Activated naive CD8-positive, alpha-beta T cell treated with anti-CD3 and anti-CD28 coated beads for 36 hours (primary cell): ENCODE results near the gene MBOAT7. TPM values are rescaled to one million over a fixed set of nuclear protein-coding genes. Genes with fewer than 3 reads are reported as not detected.
"Not testable (repeated sequence)": the region's sequence is repeated elsewhere in the genome, so short reads cannot be mapped to it uniquely, and the experiment has no call there.

Experiments
- DNase-seq: peaks from one replicate; pipeline ENCODE4 v3.0.0; 2021
- H3K27ac Mint-ChIP-seq: one replicate; pipeline ENCODE4 v1.8.0; 2022; ENCODE audit warnings: mild to moderate bottlenecking, moderate library complexity, mixed read lengths
- H3K27me3 Mint-ChIP-seq: one replicate; pipeline ENCODE4 v1.8.0; 2022; ENCODE audit warnings: mild to moderate bottlenecking, mixed read lengths
- H3K36me3 Mint-ChIP-seq: one replicate; pipeline ENCODE4 v1.8.0; 2021; ENCODE audit warnings: mild to moderate bottlenecking, mixed read lengths
- H3K4me1 Mint-ChIP-seq: one replicate; pipeline ENCODE4 v1.8.0; 2021; ENCODE audit warnings: mixed read lengths
- H3K4me3 Mint-ChIP-seq: one replicate; pipeline ENCODE4 v1.8.0; 2022; ENCODE audit warnings: mild to moderate bottlenecking, moderate library complexity, mixed read lengths
- H3K9me3 Mint-ChIP-seq: one replicate; pipeline ENCODE4 v1.8.0; 2022; ENCODE audit warnings: mixed read lengths
- total RNA-seq, 2 experiments: library from RNA; stranded (reverse); gene quantifications; one replicate each; pipeline ENCODE4 v1.2.3, GENCODE V29; 2021

MBOAT7 gene
- total RNA-seq, 2 experiments from 2014 or later, result 57.0 to 57.1 TPM

DNA sequence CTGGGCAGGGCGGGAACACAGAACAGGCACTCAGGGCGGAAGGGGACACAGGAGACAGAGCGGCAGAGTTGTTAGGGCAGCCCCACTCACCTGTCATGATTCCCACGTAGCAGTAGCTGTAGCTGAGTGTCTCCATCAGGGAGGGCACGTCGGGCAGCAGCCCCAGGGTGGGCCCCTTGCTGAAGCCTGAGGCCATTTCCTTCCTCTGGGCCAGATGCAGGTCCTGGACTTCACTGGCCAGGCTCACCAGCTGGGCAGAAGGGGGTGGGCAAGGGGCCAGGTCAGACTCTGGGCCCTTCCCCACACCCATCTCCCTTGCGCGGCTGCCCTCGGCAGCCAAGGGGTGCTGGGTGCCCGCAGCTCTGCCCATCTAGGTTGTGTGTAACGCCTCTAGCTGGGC, 5.9 kb downstream of the MBOAT7 start:
- no peak overlapping the region for H3K4me3 Mint-ChIP-seq

DNA sequence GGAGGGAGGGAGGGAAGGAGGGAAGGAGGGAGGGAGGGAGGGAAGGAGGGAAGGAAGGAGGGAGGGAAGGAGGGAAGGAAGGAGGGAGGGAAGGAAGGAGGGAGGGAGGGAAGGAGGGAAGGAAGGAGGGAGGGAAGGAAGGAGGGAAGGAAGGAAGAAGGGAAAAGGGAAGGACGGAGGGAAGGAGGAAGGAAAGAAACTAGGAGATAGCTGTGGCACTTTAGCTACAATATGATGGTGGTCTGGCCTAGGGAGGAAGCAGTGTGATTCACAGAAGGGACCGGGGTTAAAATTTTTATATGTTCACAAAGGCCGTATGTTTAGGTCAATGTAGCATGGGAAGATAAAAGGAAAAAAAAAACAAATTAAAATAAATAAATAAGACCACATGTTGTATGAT, 7.5 kb downstream of the MBOAT7 start:
- not testable (repeated sequence) for H3K4me1 Mint-ChIP-seq, H3K4me3 Mint-ChIP-seq, H3K27ac Mint-ChIP-seq, H3K27me3 Mint-ChIP-seq, H3K9me3 Mint-ChIP-seq, DNase-seq
- peaks cover 22% of the 10 kb centered on the region for H3K36me3 Mint-ChIP-seq

More for the DNA sequence above, 5.9 kb downstream of the MBOAT7 start:
- Mint-ChIP-seq H3K27me3 (no peaks in the 10 kb centered on the region), H3K9me3 (no peaks in the 10 kb centered on the region), H3K4me1 (peaks cover 9% of the 10 kb centered on the region), H3K36me3 (peaks cover 20% of the 10 kb centered on the region), H3K27ac (no peak overlapping the region)
- no peak for DNase-seq

DNA sequence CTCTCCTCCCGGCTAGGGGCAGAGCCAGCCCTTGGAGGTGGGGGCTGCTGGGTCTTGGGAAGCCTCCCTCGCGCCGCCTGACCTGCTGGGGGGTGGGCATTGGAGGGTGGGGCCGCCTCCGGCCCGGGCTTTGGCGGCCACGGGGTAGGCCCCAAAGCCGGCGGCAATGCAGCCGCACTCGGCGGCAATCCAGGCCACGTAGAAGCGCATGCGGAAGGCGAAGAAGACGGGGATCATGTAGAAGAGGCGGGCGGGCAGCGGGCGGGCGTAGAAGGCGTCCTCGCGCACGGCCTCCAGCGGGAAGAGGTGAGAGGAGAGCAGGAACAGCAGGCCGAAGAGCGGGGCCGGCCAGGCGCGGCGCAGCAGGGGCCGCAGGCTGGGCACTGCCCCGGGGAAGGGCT, 8.7 kb downstream of the MBOAT7 start:
- Mint-ChIP-seq H3K4me1 (no peaks in the 10 kb centered on the region), H3K4me3 (no peak overlapping the region), H3K27me3 (no peaks in the 10 kb centered on the region), H3K36me3 (peaks cover 17% of the 10 kb centered on the region), H3K27ac (no peak overlapping the region), H3K9me3 (no peaks in the 10 kb centered on the region)
- DNase-seq, result no peak

DNA sequence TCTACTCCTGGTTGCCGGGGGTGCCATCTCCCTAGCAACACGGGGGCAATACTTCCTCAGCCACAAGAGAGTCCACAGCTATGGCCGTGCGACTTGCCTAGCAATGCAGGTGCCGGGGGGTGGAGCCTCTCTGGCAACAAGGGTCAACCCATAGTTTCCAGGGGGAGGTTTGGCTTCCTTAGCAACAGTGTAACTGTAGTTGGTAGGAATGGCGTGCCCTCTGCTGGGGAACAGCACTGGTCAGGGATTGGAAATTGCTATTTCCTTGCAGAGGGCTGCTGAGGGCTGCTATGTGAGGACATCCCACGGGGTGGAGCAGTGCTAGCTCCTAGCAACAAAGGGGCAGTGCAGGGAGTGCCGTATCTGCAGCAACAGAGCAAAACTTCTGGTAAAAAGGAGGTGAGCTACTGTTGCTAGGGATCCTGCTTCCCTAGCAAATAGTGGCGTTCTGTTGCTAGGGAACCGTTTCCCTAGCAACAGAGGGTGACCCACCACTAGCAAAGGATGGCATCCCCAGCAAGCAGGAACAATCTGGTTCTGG, 9.4 kb downstream of the MBOAT7 start:
- Mint-ChIP-seq H3K27me3 (no peaks in the 10 kb centered on the region), H3K36me3 (peaks cover 24% of the 10 kb centered on the region), H3K4me3 (no peak overlapping the region), H3K9me3 (no peaks in the 10 kb centered on the region), H3K4me1 (no peaks in the 10 kb centered on the region), H3K27ac (no peak overlapping the region)
- no peak for DNase-seq

DNA sequence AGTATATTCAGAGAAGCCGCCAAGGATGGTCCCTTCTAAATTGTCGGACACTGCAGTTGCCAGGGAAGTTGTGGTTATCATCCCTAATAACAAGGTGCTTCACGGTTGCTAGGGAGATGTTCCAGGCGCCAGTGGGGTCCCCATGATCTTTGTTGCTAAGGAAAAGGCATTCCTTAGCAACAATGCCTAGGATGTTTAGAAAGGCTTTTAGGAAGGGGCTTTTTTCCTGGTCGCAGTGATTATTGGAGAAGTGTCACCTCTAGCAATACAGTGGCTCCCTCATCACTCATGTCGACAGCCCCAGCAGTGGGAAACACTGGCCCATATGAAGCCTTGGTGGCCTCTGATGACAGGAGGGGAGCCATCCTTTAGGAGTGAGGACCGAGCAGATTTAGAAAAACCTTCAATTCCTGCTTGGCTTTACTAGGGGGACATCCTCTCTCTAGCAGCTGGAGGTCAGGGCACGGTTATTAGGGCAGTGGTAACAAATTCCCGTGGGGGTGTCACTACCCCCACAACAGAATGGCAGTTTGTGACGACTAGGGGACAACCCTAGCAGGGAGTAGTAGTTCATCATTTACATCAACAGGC, 10.0 kb downstream of the MBOAT7 start:
- DNase-seq, result no peak
- Mint-ChIP-seq H3K27me3 (no peaks in the 10 kb centered on the region), H3K4me1 (no peaks in the 10 kb centered on the region), H3K36me3 (peaks cover 24% of the 10 kb centered on the region), H3K4me3 (no peak overlapping the region), H3K9me3 (no peaks in the 10 kb centered on the region), H3K27ac (no peak overlapping the region)

DNA sequence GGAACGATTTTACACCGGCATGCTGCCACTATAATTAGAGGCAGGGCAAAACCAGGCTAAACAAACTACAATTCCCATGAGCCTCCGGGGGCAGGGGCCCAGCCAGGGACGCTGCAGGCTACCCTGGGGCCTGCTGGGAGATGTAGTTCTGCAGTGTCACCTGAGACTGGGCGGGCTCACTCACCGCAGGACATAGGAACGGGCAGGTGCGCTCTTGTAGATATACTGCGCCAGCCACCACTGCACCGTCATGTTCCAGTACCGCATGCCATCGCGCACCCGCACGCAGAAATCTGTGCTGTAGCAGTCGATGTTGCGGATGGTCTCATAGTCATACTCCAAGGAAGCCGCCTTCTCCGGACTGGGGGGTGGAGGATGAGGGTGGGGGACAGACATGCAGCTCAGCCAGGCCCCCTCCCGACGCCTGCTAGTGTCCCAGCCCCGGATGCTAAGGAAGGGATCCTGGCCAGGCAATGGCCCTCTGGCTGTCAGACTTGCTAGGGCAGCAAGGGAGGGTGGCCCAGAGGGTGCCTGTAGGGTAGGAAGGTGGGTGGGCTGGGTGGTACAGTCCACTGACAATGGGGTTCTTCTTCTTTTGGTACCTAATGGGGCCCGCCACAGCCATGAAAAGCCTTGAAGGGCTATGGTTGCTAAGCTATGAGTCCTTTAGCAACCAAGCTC, 10.7 kb downstream of the MBOAT7 start:
- Mint-ChIP-seq H3K4me3 (no peak overlapping the region), H3K36me3 (peaks cover 19% of the 10 kb centered on the region), H3K27me3 (no peaks in the 10 kb centered on the region), H3K27ac (no peak overlapping the region), H3K9me3 (no peaks in the 10 kb centered on the region), H3K4me1 (no peaks in the 10 kb centered on the region)
- DNase-seq, result peak; percentile 38

DNA sequence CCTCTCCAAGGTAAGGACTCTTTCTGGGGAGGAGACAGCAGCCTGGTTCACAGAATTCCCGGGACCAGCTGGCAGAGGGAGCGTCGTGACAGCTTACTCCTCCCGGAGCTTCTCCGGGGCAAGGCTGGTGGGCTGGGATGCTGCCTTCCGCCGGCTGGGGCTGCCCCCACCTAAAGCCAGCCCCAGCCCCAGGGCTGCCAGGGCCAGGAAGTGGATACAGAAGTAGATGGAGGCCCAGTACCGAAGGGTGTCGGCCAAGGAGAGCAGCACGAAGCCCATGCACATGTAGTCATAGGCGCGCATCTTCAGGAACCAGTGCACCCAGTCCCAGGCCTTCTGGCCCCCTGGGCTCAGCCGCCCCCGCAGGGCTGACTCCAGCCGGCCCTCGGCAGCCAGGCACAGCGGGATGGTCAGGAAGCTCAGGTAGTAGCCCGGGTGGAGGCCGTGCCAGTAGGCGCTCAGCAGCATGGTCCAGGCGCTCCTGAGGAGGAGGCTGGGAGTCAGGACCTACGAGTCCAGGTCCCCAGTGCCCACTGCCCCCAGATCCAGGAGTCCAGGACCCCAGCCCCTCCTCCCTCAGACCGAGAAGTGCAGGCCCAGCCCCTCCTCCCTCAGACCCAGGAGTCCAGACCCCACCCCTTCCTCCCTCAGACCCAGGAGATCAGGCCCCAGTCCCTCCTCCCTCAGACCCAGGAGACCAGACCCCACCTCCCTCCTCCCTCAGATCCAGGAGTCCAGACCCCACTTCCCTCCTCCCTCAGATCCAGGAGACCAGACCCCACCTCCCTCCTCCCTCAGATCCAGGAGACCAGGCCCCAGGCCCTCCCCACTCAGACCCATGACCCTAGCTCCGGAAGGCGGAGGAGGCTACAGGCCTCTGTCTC, 15.2 kb downstream of the MBOAT7 start:
- peaks cover 18% of the 10 kb centered on the region for H3K36me3 Mint-ChIP-seq
- no peak overlapping the region for H3K27ac Mint-ChIP-seq
- H3K9me3 Mint-ChIP-seq, result no peaks in the 10 kb centered on the region
- H3K4me3 Mint-ChIP-seq, result no peak overlapping the region
- peaks cover 2% of the 10 kb centered on the region for H3K4me1 Mint-ChIP-seq
- H3K27me3 Mint-ChIP-seq, result no peaks in the 10 kb centered on the region
- no peak for DNase-seq

DNA sequence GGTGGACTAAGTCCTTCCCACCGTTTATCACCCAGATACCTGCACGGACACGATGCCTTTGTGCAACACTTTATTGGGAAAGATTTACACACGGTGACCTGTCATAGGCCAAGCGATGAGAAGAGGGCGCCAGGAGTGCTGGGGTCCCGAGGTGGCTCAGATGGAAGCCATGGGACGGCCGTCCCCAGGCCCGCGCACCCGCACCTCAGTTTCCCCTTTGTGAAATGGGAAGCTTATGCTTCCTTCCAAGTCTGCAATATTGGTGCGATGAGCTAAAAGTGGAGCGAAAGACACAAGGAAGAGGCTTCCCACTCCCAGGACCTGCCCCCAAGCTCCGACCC, 16.1 kb downstream of the MBOAT7 start:
- no peaks in the 10 kb centered on the region for H3K27me3 Mint-ChIP-seq
- DNase-seq, result no peak
- H3K4me3 Mint-ChIP-seq, result no peak overlapping the region
- H3K36me3 Mint-ChIP-seq, result peaks cover 13% of the 10 kb centered on the region
- peaks cover 2% of the 10 kb centered on the region for H3K4me1 Mint-ChIP-seq
- no peak overlapping the region for H3K27ac Mint-ChIP-seq
- no peaks in the 10 kb centered on the region for H3K9me3 Mint-ChIP-seq

DNA sequence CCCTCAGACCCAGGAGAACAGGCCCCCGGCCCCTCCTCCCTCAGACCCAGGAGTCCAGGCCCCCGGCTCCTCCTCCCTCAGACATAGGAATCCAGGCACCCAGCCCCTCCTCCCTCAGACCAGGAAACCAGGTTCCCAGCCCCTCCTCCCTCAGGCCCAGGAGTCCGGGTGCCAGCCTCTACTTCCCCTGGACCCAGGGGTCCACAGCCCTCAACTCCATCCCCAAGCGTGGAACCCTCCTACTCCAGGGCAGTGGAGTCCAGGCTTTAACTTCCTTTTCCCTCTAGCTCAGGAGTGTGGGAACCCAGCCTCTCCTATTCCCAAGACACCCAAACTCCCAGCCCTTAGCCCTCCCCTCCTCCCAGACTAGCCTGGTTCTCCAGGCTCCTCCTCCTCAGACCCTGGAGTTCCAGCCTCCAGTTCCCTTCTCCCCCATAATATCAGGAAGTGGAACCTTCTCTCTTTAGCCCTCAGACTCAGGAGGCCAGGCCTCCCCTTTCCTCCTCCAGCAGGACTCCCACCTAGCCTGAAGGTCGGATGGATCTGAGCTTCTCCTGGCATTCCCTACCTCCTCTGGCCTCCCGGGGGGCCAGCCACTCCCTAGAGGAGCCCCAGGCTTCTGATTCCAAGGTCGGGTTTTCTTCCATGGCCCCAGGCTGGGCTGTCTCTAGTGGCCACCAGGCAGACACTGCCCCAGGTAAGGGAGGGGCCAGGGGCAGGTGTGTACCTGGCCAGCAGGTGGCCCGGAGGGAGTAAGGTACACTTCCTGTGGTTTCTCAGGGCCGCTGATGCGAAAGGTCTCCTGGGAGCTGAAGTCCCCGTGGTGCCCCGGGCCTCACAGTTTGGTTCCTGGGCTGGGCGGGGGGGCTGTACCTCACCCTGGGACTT, 16.7 kb downstream of the MBOAT7 start, which contains the start of gene TMC4:
TSS of gene TMC4 (minus strand) at position 690 of the 888 bp plus-strand sequence. CDS start at position 647, 43 bp downstream.
- no peak within 1 kb of the TSS for H3K27ac Mint-ChIP-seq
- peaks cover 8% of the 10 kb centered on the region for H3K36me3 Mint-ChIP-seq
- H3K4me3 Mint-ChIP-seq, result no peak within 1 kb of the TSS
- H3K27me3 Mint-ChIP-seq, result no peaks in the 10 kb centered on the region
- DNase-seq, result no peak
- H3K4me1 Mint-ChIP-seq, result peaks cover 6% of the 10 kb centered on the region
- H3K9me3 Mint-ChIP-seq, result no peaks in the 10 kb centered on the region

DNA sequence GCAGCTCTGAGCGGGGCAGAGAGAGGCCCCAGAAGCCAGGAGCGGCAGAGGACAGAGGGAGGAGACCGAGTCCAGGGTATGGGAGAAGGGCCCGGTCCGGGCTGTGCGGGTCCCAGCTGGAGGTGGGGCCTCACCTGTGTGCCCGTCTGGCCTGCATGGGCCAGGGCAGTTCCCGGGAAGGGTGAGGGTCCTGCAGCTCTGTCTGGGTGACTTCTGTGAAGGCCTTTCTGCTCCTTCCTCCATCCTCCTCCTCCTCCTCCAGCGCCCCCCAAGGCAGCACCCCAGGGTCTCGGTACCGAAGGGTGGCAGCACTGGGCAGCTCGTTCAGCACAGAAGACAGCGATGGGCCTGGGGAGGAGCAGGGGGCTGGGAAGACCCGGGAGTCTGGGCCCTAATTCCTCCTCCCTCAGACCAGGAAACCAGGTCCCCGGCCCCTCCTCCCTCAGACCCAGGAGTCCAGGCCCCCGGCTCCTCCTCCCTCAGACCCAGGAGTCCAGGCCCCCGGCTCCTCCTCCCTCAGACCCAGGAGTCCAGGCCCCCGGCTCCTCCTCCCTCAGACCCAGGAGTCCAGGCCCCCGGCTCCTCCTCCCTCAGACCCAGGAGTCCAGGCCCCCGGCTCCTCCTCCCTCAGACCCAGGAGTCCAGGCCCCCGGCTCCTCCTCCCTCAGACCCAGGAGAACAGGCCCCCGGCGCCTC, 17.5 kb downstream of the MBOAT7 start:
- H3K4me1 Mint-ChIP-seq, H3K4me3 Mint-ChIP-seq, H3K27ac Mint-ChIP-seq, H3K36me3 Mint-ChIP-seq, H3K9me3 Mint-ChIP-seq, DNase-seq, H3K27me3 Mint-ChIP-seq: not testable (repeated sequence)

DNA sequence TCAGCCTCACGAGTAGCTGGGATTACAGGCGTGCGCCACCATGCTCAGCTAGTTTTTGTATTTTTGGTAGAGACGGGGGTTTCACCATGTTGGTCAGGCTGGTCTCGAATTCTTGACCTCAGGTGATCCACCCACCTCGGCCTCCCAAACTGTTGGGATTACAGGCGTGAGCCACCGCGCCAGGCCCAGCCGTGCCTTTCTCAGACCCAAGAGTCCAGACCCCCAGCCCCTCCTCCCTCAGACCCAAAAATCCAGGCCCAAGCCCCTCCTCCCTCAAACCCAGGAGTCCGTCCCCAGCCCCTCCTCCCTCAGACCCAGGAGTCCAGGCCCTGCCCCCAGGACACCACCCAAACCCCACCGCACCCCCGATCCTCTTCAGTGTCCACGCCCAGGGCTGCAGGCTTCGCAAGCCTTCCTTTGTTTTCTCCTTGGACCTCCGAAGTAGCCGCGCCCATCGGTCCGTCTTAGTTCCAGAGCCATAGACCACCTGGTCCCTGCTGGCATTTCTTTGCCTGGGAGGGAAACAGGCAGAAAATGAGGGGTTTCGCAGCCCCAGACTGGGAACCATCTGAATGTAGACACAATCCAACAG, 20.1 kb downstream of the MBOAT7 start:
- H3K27me3 Mint-ChIP-seq, result peaks cover 24% of the 10 kb centered on the region
- peaks cover 11% of the 10 kb centered on the region for H3K4me1 Mint-ChIP-seq
- no peak overlapping the region for H3K4me3 Mint-ChIP-seq
- no peaks in the 10 kb centered on the region for H3K36me3 Mint-ChIP-seq
- H3K27ac Mint-ChIP-seq, result no peak overlapping the region
- no peaks in the 10 kb centered on the region for H3K9me3 Mint-ChIP-seq
- no peak for DNase-seq

DNA sequence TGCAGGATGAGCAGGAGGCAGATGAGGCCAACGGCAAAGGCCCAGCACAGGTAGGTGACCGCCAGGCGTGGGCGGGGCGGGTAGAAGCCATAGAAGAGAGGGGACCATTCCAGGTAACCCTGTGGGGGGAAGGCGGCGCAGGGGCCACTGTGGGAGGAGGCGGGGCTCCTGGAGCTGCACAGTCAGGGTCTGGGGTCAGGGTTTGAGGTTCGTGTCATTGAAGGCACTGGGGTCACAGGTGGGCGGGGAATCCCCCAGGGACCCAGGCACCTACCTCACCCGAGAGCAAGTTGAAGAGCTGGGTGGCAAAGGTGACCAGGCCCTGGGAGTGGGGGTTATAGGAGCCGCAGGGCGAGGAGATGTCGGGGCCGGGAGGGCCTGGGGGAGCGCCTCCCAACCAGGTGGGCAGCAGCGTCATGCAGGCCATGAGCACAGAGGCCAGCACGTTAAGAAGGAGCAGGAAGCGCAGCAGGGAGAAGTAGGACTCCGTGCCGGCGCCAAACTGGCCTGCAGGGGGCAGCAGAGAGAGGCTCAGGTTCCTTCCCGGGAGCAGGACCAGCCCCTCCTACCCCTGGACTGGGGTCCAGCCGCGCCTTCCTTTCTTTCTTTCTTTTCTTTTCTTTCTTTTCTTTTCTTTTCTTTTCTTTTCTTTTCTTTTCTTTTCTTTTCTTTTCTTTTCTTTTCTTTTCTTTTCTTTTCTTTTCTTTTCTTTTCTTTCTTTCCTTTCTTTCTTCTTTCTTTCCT, 21.0 kb downstream of the MBOAT7 start:
- Mint-ChIP-seq H3K9me3 (no peaks in the 10 kb centered on the region), H3K4me1 (peaks cover 13% of the 10 kb centered on the region), H3K36me3 (no peaks in the 10 kb centered on the region), H3K27me3 (peaks cover 33% of the 10 kb centered on the region), H3K4me3 (no peak overlapping the region), H3K27ac (no peak overlapping the region)
- DNase-seq, result peak; percentile 88

DNA sequence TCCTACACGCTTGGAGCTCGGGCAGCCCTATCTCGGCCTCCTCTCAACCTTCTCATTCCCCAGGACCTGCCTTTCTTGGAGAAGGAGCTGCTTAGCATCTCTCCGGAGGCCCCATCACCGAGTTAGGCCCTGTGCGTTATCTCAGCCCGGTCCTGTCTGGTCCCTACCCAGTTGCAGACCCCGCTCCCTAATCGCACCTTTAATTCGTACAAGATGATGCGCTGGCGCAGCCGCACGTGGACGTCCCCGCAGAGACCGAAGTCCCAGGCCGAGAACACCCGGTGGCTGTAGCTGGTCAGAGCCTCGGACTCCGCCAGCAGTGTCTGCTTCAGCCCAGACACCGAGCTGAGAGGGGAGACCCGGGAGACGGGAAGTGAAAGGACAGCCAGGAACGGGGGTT, 24.2 kb downstream of the MBOAT7 start:
- H3K9me3 Mint-ChIP-seq, result no peaks in the 10 kb centered on the region
- peaks cover 38% of the 10 kb centered on the region for H3K27me3 Mint-ChIP-seq
- peaks cover 28% of the 10 kb centered on the region for H3K4me1 Mint-ChIP-seq
- no peaks in the 10 kb centered on the region for H3K36me3 Mint-ChIP-seq
- no peak overlapping the region for H3K27ac Mint-ChIP-seq
- H3K4me3 Mint-ChIP-seq, result no peak overlapping the region
- DNase-seq, result no peak
